NCI-H1105 (cell line): ENCODE results near the gene SIGLEC15.
"Not testable (repeated sequence)": the region's sequence is repeated elsewhere in the genome, so short reads cannot be mapped to it uniquely, and the experiment has no call there.

Experiments used
- DNase-seq: peaks from one replicate; lab custom pipeline; 2025; lab: John Stamatoyannopoulos, UW

Gene SIGLEC15

DNA sequence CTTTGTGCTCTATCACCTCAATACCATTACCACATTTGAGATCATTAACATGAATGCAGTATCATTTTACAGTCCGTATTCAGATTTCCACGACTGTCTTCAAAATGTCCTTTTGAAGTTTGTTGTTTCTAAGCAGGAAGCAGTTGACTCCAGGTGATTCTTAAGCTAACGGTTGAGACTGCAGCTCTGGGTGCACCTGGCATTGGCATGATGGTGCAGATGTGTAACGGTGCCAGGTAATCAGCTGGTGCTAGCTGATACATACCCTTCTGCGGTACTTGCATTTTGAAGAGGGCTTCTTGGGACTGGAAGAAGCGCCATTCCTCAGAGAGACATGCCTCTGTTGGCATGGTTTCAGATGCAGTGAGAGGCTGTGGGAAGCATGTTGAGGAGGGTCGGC is 19.5 kb downstream of the SIGLEC15 start:
- peak; percentile 60 for DNase-seq

GRCh38 chr18:45845410-45845809 is 19.9 kb downstream of the SIGLEC15 start:
- no peak for DNase-seq

DNA sequence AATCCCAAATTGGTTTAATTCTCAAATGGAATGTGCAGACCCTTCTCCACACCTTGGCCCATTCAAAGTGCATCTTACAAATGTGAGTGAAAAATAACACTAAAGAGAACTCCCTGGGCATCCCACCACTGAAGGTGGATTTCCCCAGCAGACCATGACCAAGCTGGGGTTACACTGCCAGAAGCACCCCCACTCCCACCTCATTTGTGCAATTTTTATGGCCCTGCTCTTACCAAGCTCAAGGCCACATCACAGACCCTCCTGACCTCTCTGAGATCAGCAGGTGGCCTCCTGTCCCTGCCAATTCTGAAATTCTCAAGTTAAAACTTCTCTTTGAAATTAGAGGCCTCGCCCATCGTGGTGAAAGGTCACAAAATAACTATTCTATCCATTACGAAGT is 21.6 kb downstream of the SIGLEC15 start:
- no peak for DNase-seq

DNA sequence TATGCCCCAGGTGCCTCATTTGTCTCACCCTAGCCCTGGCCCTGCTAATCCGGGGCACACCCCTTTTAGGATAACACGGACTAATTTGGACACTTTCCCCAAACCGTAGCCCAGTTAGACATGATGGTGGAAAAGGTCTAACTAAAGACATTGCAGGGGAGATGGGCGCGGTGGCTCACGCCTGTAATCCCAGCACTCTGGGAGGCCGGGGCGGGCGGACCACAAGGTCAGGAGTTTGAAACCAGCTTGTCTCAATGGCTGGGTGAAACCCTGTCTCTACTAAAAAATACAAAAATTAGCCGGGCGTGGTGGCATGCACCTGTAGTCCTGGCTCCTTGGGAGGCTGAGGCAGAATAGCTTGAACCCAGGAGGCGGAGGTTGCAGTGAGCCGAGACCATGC is 23.2 kb downstream of the SIGLEC15 start:
- DNase-seq: not testable (repeated sequence)

GRCh38 chr18:45849529-45849928 is 24.1 kb downstream of the SIGLEC15 start:
- no peak for DNase-seq

GRCh38 chr18:45850021-45850420 is 24.5 kb downstream of the SIGLEC15 start:
- no peak for DNase-seq

- DNase-seq: no peak
Measured at GRCh38 chr18:45851161-45851925, 25.9 kb downstream of the SIGLEC15 start.

GRCh38 chr18:45852631-45853030 is 27.2 kb downstream of the SIGLEC15 start:
- no peak for DNase-seq

- no peak for DNase-seq
Measured at GRCh38 chr18:45854036-45854586, 28.6 kb downstream of the SIGLEC15 start.

GRCh38 chr18:45856531-45856930 is 31.1 kb downstream of the SIGLEC15 start:
- no peak for DNase-seq

DNA sequence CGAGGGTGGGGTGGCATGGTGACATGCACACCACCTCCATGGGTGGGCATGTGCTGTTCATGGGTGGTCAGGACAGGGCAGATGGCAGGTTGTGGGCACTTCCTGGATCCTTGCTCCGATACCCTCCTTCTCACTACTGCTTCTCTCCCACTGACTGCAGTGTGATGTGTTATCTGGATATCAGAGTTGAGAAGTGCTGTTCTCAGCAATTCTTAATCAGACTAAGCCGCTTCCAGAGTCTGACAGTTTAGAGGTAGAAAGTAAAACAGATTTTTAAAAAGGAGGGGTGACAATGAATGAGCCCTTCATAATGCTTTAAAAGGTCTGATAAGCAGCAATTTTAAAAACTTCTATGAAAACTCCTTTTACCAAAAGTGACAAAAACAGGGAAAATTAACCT is 33.9 kb downstream of the SIGLEC15 start:
- DNase-seq: no peak

DNA sequence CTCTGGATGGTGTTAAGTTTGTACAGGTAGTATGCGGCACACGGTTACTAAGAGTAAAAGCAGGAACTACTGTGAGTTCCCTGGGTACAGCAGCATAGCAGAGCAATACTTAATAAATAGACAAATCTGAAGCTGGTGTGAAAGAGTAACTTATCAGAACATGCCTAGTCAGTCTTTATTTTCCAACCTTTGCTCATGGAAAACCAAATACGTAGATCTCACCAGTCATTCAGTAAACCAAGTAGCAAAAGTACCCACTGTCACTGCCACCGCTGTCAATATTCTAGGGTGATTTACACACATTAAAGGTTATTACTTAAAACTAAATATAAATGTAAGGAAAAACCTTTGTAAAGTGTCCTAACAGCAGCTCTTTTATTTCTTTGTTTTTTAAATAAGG is 35.0 kb downstream of the SIGLEC15 start:
- DNase-seq: no peak

DNA sequence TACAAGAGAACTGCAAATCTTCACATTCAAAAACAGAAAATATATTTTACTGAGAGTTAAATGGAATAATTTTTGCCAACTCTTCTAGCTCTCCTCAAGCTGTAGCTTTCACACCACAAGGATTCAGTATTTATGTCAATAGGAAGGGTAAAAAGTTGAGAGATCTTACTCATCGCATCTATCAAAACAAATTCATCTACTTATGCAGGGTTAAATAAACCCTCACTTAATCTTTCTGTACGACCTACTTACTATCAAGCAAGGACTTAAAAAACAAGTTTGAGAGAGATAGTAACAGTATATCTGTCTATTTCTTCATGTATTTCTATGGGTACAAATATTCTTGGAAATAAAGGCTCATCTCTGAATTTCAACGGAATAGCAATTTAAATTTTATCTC is 35.5 kb downstream of the SIGLEC15 start:
- no peak for DNase-seq

DNA sequence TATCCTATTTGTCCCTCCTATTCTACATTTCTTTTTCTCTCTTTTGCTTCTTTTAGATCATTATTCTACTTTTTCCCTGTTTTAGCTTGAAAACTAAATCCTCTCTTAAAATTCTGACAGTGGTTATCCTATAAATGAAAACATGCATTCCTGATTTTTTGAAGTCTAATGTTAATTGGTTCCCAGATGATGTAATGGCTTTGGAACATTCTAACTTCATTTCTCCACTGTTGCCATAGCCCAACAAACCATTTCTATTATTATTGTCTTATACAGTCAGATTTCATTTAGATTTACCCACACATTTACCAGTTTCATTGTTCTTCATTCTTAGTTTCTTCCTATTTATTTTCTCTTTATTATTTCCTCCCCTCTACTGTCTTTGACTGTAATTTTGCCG is 36.5 kb downstream of the SIGLEC15 start:
- no peak for DNase-seq

GRCh38 chr18:45863469-45863868 is 38.0 kb downstream of the SIGLEC15 start:
- no peak for DNase-seq

- no peak for DNase-seq
Measured at GRCh38 chr18:45864081-45864480, 38.6 kb downstream of the SIGLEC15 start.

DNA sequence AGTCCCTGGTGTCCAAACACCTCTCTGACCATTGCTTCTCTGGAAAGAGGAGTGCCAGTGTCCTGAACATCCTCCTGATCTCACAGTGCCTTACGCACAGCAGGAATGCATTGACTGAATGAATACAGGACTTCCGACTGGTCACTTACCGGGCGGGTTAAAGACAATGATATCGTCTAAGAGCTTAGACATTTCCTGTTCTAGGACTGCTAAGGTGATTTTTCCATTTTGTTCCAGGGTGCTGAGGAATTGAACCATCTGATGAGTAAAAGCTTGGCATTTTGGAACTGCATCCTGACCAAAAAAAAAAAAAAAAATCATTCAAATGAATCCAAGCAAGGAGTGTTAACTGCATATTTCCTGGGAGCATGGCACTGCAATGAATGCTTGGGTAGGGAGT is 40.0 kb downstream of the SIGLEC15 start:
- no peak for DNase-seq

DNA sequence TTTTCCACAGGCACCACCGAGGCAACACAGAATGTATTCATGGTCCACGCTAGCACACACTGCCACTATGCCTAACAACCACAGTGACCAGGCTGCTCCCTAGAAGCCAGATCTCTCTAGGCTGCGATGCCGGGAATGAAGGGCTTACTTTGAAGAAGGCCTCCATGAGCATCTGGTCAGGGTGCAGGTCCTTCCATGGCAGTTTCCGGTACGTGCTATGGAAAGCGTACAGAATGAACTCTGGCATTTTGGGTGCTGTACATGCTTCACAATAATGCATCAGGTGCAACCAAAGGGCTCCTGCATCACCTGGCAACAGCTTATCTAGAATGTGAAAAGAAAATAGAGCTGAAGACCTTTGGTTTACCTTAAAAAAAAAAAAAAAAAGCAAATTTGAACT is 44.9 kb downstream of the SIGLEC15 start:
- no peak for DNase-seq

DNA sequence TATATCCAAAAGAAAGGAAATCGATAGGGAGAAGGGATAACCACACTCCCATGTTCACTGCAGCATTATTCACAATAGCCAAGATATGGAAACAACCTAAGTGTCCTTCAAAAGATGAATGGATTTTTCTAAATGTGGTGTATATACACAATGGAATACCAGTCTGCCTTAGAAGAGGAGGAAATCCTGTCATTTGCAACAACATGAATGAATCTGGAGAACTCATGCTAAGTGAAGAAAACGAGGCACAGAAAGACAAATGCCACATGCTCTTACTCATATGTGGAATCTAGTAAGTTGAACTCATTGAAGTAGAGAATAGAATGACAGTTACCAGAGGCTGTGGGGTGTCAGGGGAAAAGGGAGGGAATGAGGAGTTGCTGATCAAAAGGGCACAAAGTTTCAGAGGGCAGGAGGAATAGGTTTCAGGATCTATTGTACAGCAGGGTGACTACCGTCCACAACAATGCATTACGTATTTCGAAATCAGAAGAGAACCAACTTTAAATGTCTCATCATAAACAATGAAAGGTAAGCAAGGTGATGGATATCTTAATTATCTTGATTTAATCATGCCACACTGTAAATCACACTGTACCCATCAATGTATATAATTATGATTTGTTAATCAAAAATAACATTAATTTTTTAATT is 46.1 kb downstream of the SIGLEC15 start:
- no peak for DNase-seq

- no peak for DNase-seq
Measured at GRCh38 chr18:45874491-45875184, 49.2 kb downstream of the SIGLEC15 start.

GRCh38 chr18:45876161-45876560 is 50.7 kb downstream of the SIGLEC15 start:
- no peak for DNase-seq

DNA sequence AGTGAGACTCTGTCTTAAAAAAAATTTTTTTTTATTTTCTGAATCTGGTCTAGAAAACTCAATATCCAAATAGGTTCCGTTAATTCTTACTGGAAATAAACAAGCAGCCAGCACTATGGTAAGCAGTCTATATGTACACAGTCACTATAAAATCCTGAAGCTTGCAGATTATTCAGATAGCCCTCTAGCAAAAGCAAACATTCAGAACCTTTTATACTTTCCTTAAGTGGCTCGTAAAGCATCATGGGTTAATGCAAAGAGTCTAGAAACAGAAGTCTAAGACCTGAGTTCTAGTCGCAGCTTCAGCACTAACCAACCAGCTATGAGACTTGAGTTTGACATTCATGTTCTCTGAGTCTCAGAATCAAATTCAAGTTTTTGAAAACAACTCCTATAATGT is 51.9 kb downstream of the SIGLEC15 start:
- DNase-seq: no peak
